Measurements from ENCODE around the gene STARD5.

The STARD5 gene

GRCh38 chr15:81280696-81281455, 43.1 kb downstream of the STARD5 start:
- DNase-seq (ENCODE audit: extremely low read depth, low read depth): no peak
- TF ChIP-seq CTCF (IDR thresholded peaks at IDR 0.05; ENCODE audit: low read depth, low read length): no peak

- no peak for TF ChIP-seq CTCF (IDR thresholded peaks at IDR 0.05; ENCODE audit: low read depth, low read length)
Measured at GRCh38 chr15:81279621-81280485, 44.1 kb downstream of the STARD5 start.

DNA sequence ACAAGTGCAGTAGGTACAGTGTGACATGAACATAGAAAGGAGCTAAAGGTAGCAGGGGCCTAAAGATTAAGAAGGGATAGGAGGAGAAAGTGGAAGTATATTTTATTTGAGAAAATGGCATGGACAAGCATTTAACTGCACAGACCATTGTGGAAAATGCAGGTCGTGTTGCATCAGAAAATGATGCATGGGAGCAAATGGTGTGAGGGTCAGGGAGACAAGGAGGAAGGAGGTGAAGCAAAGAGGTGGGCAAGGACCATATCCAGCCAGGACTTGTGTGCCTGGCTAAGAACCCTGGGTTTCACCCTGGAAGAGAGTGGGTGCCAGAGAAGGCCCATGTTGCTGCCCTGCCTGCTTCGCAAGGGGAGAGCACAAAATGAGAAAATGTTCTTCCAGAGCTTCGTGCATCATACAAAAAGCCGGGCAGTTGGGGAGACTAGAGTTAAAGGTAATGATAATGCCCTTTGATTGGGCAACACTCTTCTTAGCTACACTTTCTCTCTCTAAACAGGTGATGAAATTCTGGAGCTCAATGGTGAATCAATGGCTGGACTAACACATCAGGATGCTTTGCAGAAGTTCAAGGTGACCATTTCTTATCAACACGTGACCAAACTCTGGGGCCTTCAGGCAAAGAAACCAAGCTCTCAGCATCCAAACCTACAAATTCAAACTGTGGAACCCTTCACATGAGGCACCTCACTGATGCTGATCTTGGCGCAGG, 45.5 kb downstream of the STARD5 start:
- no peak for TF ChIP-seq CTCF (IDR thresholded peaks at IDR 0.05; ENCODE audit: low read depth, low read length)
- DNase-seq (ENCODE audit: extremely low read depth, low read depth): no peak

More at GRCh38 chr15:81279621-81280485, 44.1 kb downstream of the STARD5 start:
- no peak for DNase-seq (ENCODE audit: extremely low read depth, low read depth)

GRCh38 chr15:81277851-81278250, 46.1 kb downstream of the STARD5 start:
- no peak for TF ChIP-seq CTCF (IDR thresholded peaks at IDR 0.05; ENCODE audit: low read depth, low read length)
- no peak for DNase-seq (ENCODE audit: extremely low read depth, low read depth)

DNA sequence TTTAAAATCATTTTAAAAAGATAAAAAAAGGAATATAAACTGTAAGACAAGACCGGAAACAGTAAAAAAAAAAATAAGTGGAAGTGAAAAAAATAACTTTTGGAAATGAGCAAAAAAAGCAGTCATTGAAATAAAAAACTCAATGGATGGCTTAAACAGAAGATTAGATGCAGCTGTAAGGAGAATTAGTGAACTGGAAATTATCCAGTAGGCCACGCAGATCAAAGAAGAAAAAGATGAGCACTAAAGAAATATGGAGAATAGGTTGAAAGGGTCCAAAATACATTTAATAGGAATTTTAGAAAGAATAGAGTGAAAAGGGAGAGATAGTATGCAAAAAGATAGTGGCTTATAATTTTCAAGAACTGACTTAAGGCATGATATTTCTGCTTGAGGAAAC, 47.0 kb downstream of the STARD5 start:
- no peak for DNase-seq (ENCODE audit: extremely low read depth, low read depth)
- no peak for TF ChIP-seq CTCF (IDR thresholded peaks at IDR 0.05; ENCODE audit: low read depth, low read length)

DNA sequence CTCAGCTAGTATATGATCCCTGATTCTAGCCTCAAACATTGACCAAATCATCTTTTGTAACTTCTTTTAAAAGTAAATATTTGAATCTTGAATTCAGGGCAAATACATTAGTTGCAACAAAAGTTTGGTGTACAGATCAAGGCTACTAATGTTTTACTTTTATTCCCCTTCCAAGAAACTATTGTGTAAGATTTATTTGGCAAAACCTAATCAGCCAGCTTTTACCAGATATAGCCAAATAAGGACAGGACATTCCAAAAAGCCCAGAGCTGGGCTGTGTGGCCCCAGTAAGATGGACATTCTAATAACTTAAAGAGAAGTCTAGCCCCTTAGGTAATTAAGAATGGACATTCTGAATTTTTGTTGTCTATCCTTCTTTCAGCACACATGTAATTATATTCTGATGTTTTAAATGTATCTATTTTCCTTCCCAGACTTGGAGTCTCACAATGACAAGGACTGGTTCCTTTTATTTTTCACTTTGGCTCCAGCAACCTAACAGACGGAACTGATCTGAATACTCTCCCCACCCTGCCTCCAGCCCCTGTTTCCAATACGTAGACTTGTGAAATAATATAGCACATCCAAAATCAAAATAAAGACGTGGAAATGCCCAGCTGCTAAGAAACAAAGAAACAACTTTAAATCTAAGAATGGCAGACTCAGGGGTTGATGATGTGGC, 48.1 kb downstream of the STARD5 start:
- TF ChIP-seq CTCF (IDR thresholded peaks at IDR 0.05; ENCODE audit: low read depth, low read length): no peak

More for the DNA sequence above, 48.1 kb downstream of the STARD5 start:
- DNase-seq (ENCODE audit: extremely low read depth, low read depth): peak; percentile 29
